ENCODE measurements around the gene MFNG.

The MFNG gene

GRCh38 chr22:37507731-37508130 lies 21.5 kb upstream of the MFNG start:
- no peaks in the 10 kb centered on the region for H4K20me1 ChIP-seq (ENCODE audit: control insufficient read depth, insufficient read depth, low read depth, low read length)
- H3K4me1 ChIP-seq (ENCODE audit: control insufficient read depth, low read length): no peaks in the 10 kb centered on the region
- no peaks in the 10 kb centered on the region for H3K79me2 ChIP-seq (ENCODE audit: control insufficient read depth, low read length)
- H3K4me3 ChIP-seq (ENCODE audit: low read length): no peak overlapping the region
- H3K36me3 ChIP-seq (ENCODE audit: control insufficient read depth, low read length): no peaks in the 10 kb centered on the region
- no peaks in the 10 kb centered on the region for H3F3A ChIP-seq (ENCODE audit: control insufficient read depth, insufficient read depth)
- no peaks in the 10 kb centered on the region for H3K9me3 ChIP-seq (ENCODE audit: control insufficient read depth, insufficient read depth, low read length)
- H3K4me2 ChIP-seq (ENCODE audit: low read length): no peak overlapping the region
- no peak overlapping the region for H3K27ac ChIP-seq (ENCODE audit: low read depth, low read length)
- H3K9me2 ChIP-seq (replicated peaks; ENCODE audit: control insufficient read depth, low read length): no peaks in the 10 kb centered on the region
- H3K27me3 ChIP-seq (ENCODE audit: control insufficient read depth, low read length): peaks cover 8% of the 10 kb centered on the region
- TF ChIP-seq EZH2phosphoT487 (IDR thresholded peaks at IDR 0.05; ENCODE audit: borderline replicate concordance, low read length) (no peak), CTCF (IDR thresholded peaks at IDR 0.05; ENCODE audit: low read depth, low read length, poor library complexity, severe bottlenecking) (no peak)

- no peaks in the 10 kb centered on the region for H3K27me3 ChIP-seq (ENCODE audit: control insufficient read depth, low read length)
- TF ChIP-seq CTCF (IDR thresholded peaks at IDR 0.05; ENCODE audit: low read depth, low read length, poor library complexity, severe bottlenecking) (no peak), EZH2phosphoT487 (IDR thresholded peaks at IDR 0.05; ENCODE audit: borderline replicate concordance, low read length) (no peak)
- H3F3A ChIP-seq (ENCODE audit: control insufficient read depth, insufficient read depth): no peaks in the 10 kb centered on the region
- no peaks in the 10 kb centered on the region for H3K79me2 ChIP-seq (ENCODE audit: control insufficient read depth, low read length)
- no peaks in the 10 kb centered on the region for H3K9me2 ChIP-seq (replicated peaks; ENCODE audit: control insufficient read depth, low read length)
- H3K4me3 ChIP-seq (ENCODE audit: low read length): no peak overlapping the region
- no peak overlapping the region for H3K27ac ChIP-seq (ENCODE audit: low read depth, low read length)
- no peaks in the 10 kb centered on the region for H3K9me3 ChIP-seq (ENCODE audit: control insufficient read depth, insufficient read depth, low read length)
- H3K36me3 ChIP-seq (ENCODE audit: control insufficient read depth, low read length): no peaks in the 10 kb centered on the region
- H4K20me1 ChIP-seq (ENCODE audit: control insufficient read depth, insufficient read depth, low read depth, low read length): no peaks in the 10 kb centered on the region
- H3K4me2 ChIP-seq (ENCODE audit: low read length): no peak overlapping the region
- peaks cover 14% of the 10 kb centered on the region for H3K4me1 ChIP-seq (ENCODE audit: control insufficient read depth, low read length)
Observed at GRCh38 chr22:37505989-37506388, 19.8 kb upstream of the MFNG start.

- H3K4me1 ChIP-seq (ENCODE audit: control insufficient read depth, low read length): peaks cover 14% of the 10 kb centered on the region
- H4K20me1 ChIP-seq (ENCODE audit: control insufficient read depth, insufficient read depth, low read depth, low read length): no peaks in the 10 kb centered on the region
- H3K4me2 ChIP-seq (ENCODE audit: low read length): no peak overlapping the region
- no peak overlapping the region for H3K27ac ChIP-seq (ENCODE audit: low read depth, low read length)
- no peak overlapping the region for H3K4me3 ChIP-seq (ENCODE audit: low read length)
- no peaks in the 10 kb centered on the region for H3K9me3 ChIP-seq (ENCODE audit: control insufficient read depth, insufficient read depth, low read length)
- H3K27me3 ChIP-seq (ENCODE audit: control insufficient read depth, low read length): no peaks in the 10 kb centered on the region
- H3K79me2 ChIP-seq (ENCODE audit: control insufficient read depth, low read length): no peaks in the 10 kb centered on the region
- H3K9me2 ChIP-seq (replicated peaks; ENCODE audit: control insufficient read depth, low read length): no peaks in the 10 kb centered on the region
- TF ChIP-seq CTCF (IDR thresholded peaks at IDR 0.05; ENCODE audit: low read depth, low read length, poor library complexity, severe bottlenecking) (no peak), EZH2phosphoT487 (IDR thresholded peaks at IDR 0.05; ENCODE audit: borderline replicate concordance, low read length) (no peak)
- H3K36me3 ChIP-seq (ENCODE audit: control insufficient read depth, low read length): no peaks in the 10 kb centered on the region
- H3F3A ChIP-seq (ENCODE audit: control insufficient read depth, insufficient read depth): no peaks in the 10 kb centered on the region
Observed at GRCh38 chr22:37505565-37505964, 19.4 kb upstream of the MFNG start.

- H3K9me2 ChIP-seq (replicated peaks; ENCODE audit: control insufficient read depth, low read length): no peaks in the 10 kb centered on the region
- no peaks in the 10 kb centered on the region for H3K79me2 ChIP-seq (ENCODE audit: control insufficient read depth, low read length)
- no peaks in the 10 kb centered on the region for H3K9me3 ChIP-seq (ENCODE audit: control insufficient read depth, insufficient read depth, low read length)
- no peaks in the 10 kb centered on the region for H3K36me3 ChIP-seq (ENCODE audit: control insufficient read depth, low read length)
- no peaks in the 10 kb centered on the region for H4K20me1 ChIP-seq (ENCODE audit: control insufficient read depth, insufficient read depth, low read depth, low read length)
- H3K27me3 ChIP-seq (ENCODE audit: control insufficient read depth, low read length): peaks cover 2% of the 10 kb centered on the region; the same call in 1 of the 2 replicates
- no peak overlapping the region for H3K4me3 ChIP-seq (ENCODE audit: low read length)
- TF ChIP-seq CTCF (IDR thresholded peaks at IDR 0.05; ENCODE audit: low read depth, low read length, poor library complexity, severe bottlenecking): no peak
- H3F3A ChIP-seq (ENCODE audit: control insufficient read depth, insufficient read depth): no peaks in the 10 kb centered on the region
- peaks cover 14% of the 10 kb centered on the region for H3K4me1 ChIP-seq (ENCODE audit: control insufficient read depth, low read length)
- H3K27ac ChIP-seq (ENCODE audit: low read depth, low read length): no peak overlapping the region
- no peak overlapping the region for H3K4me2 ChIP-seq (ENCODE audit: low read length)
Observed at GRCh38 chr22:37504964-37505363, 18.8 kb upstream of the MFNG start.

Data from DOHH2 (cell line).